ENCODE measurements around the gene CLSTN1.

CLSTN1 gene

DNA sequence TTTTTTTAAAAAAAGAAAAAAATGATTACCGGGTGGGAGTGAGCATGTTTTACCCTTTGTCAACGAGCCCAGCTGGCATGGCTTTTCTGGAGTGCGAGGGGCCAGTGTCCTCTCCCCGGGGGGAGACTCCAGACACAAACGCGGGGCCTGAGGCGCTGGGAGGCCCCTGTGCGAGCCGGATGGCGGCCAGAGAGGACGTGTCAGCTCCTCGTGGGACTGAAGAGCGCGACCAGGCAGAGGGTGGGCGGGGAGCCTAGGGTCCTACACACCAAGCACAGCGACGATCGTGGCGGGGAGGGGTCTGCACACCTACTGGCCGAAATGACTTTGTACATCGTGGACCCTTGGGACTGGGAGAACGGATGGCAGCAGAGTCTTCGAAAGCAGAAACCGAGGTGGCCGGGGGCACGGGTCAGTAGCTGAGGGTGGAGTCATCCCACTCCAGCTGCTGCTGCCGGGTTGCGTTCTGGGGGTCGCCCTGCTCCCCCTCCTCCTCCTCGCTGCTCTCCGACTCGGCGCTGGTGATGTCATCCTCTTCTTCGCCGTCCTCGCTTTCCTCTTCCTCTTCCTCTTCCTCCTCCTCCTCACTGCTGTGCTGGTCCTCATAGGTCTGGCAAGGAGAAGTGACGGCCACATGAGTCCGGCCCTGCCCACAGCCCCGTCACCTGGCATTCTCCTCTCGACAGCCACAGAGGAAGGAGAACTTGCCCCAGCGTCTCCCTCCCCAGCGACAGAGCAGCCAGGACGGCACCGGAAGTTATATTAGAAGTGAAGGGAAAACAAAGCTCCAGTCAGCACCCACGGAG lies 93.5 kb downstream of the CLSTN1 start:
- no peak for DNase-seq (ENCODE audit: low read depth)

DNA sequence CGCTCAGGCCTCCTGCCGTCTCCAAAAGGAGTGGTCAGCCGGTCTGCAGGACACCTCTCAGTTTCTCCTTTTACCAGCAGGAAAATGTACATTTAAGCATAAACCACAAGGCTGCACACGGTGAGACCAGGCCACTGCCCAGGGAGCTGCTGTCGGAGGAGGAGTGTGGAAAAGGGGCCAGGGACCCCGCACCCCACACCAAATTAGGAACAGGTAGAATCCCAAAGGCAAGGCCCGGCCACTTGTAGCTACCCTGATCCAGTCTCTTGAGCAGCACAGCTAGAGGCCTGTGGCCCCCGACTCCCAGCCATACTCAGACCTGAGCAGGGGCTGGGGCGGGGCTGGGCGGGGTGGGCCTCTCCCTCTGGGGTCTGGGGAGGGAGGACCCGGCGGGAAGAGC lies 94.2 kb downstream of the CLSTN1 start:
- no peak for DNase-seq (ENCODE audit: low read depth)

DNA sequence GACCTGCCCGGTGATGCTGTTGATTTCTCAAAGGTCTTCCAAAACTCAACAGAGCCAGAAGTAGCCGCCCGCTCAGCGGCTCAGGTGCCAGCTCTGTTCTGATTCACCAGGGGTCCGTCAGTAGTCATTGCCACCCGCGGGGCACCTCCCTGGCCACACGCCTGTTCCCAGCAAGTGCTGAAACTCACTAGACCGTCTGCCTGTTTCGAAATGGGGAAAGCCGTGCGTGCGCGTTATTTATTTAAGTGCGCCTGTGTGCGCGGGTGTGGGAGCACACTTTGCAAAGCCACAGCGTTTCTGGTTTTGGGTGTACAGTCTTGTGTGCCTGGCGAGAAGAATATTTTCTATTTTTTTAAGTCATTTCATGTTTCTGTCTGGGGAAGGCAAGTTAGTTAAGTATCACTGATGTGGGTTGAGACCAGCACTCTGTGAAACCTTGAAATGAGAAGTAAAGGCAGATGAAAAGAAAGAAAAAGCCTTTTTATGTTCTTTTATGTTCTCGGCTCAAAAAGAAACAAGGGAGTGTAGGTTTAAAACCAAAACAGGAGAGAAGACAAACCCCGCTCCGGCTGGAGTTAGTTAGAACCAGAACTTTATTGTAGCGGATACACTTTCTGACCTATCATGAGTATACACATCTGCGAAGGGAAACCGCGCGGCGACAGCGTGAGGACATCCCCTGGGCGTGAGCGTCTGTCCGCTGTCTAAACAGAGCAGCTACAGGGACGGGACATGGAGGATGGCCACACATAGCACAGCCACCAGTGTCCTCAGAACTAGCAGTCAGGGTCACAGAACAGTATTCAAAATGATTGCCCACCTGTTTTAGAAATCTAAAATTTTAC lies 95.1 kb downstream of the CLSTN1 start:
- no peak for DNase-seq (ENCODE audit: low read depth)

DNA sequence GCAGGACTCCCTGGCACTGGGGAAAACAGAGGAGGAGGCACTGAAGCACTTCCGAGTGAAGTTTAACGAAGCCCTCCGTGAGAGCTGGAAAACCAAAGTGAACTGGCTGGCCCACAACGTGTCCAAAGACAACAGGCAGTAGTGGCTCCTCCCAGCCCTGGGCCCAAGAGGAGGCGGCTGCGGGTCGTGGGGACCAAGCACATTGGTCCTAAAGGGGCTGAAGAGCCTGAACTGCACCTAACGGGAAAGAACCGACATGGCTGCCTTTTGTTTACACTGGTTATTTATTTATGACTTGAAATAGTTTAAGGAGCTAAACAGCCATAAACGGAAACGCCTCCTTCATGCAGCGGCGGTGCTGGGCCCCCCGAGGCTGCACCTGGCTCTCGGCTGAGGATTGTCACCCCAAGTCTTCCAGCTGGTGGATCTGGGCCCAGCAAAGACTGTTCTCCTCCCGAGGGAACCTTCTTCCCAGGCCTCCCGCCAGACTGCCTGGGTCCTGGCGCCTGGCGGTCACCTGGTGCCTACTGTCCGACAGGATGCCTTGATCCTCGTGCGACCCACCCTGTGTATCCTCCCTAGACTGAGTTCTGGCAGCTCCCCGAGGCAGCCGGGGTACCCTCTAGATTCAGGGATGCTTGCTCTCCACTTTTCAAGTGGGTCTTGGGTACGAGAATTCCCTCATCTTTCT lies 96.7 kb downstream of the CLSTN1 start:
- no peak for DNase-seq (ENCODE audit: low read depth)

DNA sequence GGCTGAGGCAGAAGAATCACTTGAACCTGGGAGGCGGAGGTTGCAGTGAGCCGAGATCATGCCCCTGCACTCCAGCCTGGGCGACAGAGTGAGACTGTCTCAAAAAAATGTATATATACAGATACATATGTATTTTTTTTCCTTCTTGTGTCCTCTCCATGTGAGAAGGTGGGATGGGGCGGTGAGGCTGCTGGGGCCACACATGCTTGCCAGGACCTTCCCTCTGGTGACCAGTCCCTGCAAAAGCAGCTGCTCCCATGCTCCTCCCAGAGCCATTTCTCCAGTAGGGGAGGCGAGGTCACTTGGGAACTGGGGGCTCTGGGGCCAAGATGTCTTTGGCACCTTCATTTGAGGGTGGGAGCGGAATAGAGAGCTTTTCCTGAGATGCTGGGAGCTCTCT lies 97.4 kb downstream of the CLSTN1 start:
- DNase-seq (ENCODE audit: low read depth): no peak

DNA sequence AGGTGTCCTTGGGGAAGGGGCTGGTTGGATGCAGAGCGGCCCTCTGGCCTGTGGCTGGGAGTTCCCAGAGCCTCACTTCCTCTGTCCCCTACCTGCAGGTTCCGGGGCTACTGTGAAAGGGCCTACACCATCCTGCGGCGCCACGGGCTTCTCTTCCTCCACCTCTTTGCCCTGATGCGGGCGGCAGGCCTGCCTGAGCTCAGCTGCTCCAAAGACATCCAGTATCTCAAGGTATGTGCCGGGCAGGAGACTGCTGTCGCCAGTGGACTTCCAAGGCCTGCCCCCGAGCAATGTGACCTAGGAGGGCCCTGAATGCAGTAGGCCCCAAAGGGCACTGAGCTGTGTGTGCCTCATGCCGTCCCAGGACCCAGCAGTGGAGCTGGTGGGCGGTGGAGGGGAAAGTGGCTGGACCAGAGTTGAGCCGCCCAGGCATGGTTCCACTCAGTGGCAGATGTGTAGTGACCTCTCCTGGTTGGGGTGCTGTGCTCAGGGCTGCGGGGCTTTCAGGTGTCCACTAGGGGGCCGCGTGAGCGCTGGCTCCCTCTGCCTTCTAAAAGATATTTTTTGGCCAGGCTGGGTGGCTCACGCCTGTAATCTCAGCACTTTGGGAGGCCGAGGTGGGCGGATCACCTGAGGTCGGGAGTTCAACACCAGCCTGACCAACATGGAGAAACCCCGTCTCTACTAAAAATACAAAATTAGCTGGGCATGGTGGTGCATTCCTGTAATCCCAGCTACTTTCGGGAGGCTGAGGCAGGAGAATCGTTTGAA lies 98.9 kb downstream of the CLSTN1 start:
- DNase-seq (ENCODE audit: low read depth): no peak

DNA sequence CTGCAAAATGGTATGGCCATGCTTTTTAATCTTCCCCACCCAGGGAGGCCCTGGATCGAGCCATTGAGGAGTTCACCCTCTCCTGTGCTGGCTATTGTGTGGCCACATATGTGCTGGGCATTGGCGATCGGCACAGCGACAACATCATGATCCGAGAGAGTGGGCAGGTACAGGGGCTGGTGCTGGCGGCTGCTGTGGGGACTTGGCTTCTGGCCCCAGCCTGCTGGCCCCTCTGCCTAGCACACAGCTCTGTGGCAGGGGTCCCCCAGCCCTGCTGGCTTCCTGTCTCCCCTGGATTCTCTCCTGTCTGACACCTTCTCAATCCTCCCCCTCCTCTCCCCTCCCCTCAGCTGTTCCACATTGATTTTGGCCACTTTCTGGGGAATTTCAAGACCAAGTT lies 99.8 kb downstream of the CLSTN1 start:
- DNase-seq (ENCODE audit: low read depth): no peak

DNA sequence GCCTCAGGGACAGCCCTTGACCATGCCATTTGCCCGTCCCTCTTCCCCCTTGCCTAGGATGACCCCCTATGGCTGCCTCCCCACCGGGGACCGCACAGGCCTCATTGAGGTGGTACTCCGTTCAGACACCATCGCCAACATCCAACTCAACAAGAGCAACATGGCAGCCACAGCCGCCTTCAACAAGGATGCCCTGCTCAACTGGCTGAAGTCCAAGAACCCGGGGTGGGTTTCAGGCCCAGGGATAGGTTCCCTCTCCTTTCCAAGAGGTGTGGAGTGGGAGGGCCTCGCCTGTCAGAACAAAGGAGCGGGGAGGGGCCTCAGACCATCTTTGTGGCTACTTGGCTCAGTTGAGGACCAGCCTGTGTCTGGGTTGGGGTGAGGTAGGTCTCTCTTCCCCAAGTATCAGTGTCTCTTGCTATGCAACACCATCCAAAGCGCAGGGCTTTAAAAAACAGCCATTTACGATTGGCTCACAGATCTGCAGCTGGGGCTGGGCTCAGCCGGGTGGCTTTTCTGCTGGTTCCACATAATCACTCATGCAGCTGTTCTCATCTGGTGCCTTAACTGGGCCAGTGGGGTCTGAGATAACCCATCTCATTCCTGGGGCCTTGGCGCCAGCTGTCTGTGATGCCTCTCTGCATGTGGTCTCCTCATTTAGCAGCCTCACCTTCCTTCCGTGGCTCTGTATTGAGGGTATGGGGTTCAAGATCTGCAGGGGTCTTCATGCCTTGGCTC lies 100.5 kb downstream of the CLSTN1 start:
- no peak for DNase-seq (ENCODE audit: low read depth)

DNA sequence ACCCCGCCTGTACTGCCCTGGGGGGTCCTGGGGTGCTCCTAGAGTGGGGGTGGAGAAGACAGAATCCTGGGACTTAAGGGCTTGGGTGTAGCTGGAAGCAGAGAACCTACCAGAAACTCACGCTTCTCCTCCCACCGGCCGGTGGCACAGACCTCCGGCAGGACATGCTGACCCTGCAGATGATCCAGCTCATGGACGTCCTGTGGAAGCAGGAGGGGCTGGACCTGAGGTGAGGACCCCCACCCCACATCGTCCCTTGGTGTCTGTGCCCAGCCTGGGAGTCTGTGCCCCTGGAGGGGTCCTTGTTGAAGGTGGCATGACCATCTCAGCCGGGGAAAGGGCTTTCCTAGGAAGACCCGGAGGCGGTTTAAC lies 101.4 kb downstream of the CLSTN1 start:
- no peak for DNase-seq (ENCODE audit: low read depth)

DNA sequence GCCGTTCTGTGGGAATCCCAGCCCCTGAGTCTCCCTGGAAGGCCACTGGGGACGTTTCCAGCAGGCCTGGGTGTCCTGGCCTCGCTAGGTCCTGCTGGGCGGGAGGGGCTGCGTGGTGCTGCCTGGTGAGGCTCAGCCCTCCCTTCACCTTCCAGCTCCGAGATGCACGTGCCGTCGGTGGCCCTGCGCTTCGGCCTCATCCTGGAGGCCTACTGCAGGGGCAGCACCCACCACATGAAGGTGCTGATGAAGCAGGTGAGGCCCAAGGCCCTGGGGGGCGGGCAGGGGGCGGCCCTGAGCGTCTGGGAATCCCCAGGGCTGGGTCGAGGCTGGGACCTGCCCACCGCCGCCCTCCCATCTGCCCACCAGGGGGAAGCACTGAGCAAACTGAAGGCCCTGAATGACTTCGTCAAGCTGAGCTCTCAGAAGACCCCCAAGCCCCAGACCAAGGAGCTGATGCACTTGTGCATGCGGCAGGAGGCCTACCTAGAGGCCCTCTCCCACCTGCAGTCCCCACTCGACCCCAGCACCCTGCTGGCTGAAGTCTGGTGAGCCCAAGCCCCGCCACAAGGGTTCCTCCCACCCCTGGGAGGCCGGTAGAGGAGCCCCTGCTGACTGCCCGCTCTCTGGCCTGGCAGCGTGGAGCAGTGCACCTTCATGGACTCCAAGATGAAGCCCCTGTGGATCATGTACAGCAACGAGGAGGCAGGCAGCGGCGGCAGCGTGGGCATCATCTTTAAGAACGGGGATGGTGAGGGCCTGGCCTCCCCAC lies 102.0 kb downstream of the CLSTN1 start:
- no peak for DNase-seq (ENCODE audit: low read depth)

DNA sequence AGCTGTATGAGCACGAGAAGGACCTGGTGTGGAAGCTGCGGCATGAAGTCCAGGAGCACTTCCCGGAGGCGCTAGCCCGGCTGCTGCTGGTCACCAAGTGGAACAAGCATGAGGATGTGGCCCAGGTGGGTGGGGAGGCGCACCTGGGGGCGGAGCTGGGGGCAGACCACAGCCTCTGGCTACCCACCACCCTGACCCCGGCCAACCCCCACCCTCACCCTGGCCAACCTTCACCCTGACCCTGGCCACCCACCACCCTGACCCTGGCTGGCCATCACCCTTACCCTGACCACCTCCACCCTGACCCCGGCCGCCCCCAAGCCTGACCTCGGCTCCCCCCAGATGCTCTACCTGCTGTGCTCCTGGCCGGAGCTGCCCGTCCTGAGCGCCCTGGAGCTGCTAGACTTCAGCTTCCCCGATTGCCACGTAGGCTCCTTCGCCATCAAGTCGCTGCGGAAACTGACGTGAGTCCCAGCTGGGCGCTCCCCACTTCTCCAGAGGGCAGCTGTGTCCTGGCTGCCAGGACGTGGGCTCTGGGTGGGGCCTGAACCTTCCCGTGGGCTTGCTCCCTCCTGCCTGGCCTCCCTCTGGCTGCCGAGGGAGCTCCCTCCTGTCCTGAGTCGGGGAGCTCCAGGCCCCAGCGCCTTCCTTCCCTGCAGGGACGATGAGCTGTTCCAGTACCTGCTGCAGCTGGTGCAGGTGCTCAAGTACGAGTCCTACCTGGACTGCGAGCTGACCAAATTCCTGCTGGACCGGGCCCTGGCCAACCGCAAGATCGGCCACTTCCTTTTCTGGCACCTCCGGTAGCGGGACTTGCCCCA lies 102.8 kb downstream of the CLSTN1 start:
- DNase-seq (ENCODE audit: low read depth): no peak

DNA sequence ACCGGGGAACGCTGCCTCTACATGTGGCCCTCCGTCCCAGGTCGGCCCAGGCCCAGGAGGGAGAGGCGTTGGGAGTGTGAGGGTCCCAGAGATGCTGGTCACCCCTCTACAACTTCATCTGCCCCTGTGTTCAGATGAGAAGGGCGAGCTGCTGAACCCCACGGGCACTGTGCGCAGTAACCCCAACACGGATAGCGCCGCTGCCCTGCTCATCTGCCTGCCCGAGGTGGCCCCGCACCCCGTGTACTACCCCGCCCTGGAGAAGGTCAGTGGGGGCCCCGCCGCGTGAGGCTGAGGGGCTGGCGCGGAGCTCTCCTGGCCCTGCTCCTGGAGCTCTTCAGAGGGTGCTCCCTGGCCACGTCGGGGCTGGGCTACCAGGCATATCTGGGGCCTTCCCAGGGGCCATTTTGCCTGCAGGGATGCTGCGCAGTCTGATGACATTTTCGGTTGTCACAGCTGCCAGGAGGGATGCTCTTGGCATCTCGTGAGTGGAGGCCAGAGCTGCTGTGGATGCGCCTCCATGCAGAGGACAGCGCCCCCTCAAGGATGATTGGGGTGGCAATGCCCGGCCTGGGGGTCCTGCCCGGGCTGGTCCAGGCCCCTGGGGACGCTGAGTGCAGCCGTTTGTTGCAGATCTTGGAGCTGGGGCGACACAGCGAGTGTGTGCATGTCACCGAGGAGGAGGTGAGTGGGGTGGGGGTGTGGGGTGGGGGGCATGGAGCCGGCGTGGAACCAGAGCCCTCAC lies 103.6 kb downstream of the CLSTN1 start:
- no peak for DNase-seq (ENCODE audit: low read depth)

DNA sequence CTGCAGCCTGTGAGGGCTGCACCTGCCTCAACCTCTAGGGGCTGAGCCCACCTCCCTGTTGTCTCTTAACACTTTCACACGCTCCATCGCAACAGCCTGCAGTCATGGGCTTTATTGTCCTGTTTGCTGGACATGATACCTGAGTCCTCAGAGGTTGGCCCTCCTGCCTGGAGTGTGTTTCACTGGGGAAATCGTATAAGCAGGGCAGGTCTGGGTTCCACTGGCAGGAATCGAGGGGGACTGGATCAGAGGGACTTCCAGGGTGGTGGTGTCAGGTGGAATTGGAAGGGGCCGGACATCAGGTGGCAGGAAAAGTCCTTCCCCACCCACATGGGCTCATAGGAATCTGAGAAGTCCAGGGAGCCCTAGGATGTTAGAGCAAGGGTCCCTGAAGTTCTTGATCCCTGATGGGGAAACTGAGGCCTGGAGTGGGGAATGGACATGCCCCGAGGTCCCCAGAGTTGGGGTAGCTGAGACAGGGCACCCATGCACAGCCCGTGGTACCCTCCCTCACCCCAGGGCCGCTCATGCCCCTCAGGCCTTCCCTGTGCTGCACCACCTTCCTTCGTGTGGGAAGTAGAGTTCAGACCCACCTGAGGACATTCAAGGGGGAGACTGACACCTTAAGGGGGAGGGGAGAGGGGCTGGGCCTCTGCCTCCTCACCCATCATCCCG lies 105.6 kb downstream of the CLSTN1 start:
- DNase-seq (ENCODE audit: low read depth): no peak

DNA sequence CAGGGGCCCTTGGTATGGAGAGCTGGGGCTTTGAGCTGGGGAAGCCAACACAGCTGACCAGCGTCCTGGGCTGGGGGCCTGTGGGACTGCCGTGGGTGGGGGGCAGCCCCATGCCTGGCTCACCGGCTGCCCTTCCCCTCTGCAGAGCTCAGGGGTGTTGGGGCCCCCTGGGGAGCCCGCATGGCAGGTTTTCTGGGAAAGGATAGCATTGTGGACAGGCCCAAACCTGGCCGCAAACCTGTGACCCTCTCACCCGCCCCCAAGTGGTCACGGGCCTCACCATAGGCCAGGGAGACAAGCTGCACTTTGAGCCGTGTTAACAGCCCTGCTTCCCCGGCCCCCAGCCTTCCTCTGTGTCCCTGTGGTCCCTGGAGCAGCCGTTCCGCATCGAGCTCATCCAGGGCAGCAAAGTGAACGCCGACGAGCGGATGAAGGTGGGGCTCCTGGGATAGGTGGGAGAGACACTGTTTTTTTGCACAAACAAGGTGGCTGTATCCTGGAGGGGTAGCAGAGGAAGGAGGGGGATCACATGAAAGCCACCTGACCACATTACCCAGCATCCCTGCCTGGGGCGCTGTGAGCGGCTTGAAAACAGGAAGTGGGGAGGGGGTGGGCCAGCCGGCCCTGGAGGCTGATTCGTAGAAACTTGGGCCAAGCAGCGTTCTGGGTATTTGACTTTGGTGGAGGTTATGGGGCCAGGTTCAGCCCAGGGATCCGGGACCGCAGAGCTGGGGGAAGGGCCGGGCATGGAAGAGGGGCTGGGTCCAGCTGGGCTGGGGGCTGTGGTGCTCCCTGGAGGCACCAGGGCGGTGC lies 106.4 kb downstream of the CLSTN1 start:
- no peak for DNase-seq (ENCODE audit: low read depth)

DNA sequence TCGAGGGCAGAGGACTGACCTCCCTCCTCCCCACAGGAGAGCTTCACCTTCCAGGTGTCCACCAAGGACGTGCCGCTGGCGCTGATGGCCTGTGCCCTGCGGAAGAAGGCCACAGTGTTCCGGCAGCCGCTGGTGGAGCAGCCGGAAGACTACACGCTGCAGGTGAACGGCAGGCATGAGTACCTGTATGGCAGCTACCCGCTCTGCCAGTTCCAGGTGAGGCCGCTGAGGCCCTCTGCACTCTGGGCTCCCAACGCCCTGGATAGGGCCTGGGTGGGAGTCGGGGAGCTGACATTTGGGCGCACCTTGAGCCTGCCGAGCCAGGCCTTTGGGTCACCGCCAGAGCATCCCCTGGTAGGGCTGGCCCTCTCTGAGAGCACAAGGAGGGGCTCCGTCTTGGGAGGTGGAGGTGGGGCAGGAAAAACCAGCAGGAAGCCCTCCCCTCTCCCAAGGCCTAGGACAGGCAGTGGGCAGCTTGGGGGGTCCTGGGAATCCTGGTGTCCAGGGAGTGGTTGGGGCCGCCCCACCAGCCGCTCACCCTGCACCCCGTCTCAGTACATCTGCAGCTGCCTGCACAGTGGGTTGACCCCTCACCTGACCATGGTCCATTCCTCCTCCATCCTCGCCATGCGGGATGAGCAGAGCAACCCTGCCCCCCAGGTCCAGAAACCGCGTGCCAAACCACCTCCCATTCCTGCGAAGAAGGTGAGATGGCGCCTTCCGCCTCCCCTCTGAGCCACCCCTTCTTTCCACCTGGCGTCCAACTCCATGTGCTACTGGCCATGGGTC lies 107.2 kb downstream of the CLSTN1 start:
- DNase-seq (ENCODE audit: low read depth): no peak

DNA sequence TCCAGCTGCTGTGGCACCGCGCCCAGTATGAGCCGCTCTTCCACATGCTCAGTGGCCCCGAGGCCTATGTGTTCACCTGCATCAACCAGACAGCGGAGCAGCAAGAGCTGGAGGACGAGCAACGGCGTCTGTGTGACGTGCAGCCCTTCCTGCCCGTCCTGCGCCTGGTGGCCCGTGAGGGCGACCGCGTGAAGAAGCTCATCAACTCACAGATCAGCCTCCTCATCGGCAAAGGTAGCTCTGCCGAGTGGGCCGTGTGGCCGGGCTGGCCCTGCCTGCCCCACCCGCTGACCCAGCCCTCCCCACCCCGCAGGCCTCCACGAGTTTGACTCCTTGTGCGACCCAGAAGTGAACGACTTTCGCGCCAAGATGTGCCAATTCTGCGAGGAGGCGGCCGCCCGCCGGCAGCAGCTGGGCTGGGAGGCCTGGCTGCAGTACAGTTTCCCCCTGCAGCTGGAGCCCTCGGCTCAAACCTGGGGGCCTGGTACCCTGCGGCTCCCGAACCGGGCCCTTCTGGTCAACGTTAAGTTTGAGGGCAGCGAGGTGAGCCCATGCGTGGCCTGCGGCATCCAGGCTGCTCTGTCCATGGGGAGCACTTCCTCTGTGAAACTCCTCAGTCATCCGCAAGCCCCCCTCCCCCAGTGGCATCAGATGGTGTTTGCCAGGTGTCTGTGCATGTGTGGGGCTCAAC lies 108.1 kb downstream of the CLSTN1 start:
- no peak for DNase-seq (ENCODE audit: low read depth)

Measured in HS-27A (cell line).